ENCODE results near the gene SNAP47.

SNAP47 gene

GRCh38 chr1:227766015-227766634, 30.9 kb downstream of the SNAP47 start:
- TF ChIP-seq, protein P1, sequence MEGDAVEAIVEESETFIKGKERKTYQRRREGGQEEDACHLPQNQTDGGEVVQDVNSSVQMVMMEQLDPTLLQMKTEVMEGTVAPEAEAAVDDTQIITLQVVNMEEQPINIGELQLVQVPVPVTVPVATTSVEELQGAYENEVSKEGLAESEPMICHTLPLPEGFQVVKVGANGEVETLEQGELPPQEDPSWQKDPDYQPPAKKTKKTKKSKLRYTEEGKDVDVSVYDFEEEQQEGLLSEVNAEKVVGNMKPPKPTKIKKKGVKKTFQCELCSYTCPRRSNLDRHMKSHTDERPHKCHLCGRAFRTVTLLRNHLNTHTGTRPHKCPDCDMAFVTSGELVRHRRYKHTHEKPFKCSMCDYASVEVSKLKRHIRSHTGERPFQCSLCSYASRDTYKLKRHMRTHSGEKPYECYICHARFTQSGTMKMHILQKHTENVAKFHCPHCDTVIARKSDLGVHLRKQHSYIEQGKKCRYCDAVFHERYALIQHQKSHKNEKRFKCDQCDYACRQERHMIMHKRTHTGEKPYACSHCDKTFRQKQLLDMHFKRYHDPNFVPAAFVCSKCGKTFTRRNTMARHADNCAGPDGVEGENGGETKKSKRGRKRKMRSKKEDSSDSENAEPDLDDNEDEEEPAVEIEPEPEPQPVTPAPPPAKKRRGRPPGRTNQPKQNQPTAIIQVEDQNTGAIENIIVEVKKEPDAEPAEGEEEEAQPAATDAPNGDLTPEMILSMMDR (IDR thresholded peaks at IDR 0.05; ENCODE audit: low read depth, low read length, missing control alignments), result no peak
- DNase-seq (ENCODE audit: low read depth), result no peak
- no peak overlapping the region for H3K4me3 ChIP-seq (ENCODE audit: low read depth, low read length)

DNA sequence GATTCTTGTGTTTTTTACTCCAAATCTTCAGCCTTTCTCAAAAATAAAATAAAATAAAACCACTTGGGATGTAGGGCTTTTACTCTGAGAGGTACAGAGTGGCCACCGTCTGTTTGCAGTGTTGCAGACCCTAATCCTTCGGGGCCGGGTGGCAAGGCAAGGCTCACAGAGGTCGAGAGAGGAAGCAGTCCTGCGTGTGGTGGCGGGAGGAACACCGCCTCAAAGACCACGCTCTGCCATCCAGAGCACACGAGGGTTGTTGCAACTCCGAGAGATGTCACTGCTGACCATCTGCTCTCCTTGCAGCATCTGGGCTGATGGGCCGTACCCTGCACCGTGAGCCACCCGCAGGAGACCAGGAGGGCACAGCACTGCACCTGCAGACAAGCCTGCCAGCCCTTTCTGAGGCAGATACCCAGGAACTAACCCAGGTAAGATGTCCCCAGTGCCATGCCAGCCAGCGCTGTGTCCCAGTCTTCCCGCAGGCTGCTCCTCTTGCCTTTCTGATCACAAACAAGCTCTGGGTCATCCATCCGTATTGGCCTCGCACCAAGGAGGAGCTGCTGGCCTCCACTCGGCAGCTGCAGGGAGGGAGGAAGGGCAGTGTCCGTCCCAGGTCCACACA, 31.5 kb downstream of the SNAP47 start:
- no peak for DNase-seq (ENCODE audit: low read depth)
- TF ChIP-seq, protein P1 (IDR thresholded peaks at IDR 0.05; ENCODE audit: low read depth, low read length, missing control alignments), result no peak
- no peak overlapping the region for H3K4me3 ChIP-seq (ENCODE audit: low read depth, low read length)

DNA sequence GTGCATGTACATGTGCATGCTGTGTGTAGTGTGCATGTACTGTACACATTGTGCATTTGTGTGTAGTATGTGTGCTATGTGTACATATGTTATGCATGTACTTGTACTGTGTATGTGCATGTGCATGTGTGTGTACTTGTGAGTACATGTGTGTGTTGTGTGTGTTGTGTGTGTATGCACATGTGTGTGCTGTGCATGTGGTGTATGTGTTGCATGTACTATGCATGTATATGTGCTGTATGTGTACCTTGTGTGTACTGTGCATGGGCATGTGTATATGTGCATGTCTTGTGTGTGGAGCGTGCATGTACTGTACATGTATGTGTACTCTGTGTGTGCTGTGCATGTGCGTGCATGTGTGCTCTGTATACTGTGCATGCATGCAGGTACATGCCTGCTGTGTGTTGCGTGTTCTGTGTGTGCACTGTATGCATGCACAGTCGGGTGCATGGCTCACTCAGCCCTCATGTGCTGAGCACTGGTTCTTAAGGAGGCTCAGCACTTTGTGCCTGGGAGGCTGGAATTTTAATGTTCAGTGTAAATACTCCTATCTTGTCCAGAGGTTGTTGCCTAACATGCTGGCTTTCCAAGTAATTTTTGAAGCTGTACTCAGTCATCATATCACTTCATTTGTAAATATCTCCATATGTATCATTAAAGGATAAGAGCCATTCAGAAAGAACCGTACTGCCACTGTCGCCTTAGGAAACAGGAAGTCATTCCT, 32.3 kb downstream of the SNAP47 start:
- H3K4me3 ChIP-seq (ENCODE audit: low read depth, low read length), result no peak overlapping the region
- TF ChIP-seq, protein P1 (IDR thresholded peaks at IDR 0.05; ENCODE audit: low read depth, low read length, missing control alignments), result no peak

GRCh38 chr1:227768125-227768439, 32.8 kb downstream of the SNAP47 start:
- H3K4me3 ChIP-seq (ENCODE audit: low read depth, low read length), result no peak overlapping the region
- TF ChIP-seq, protein P1 (IDR thresholded peaks at IDR 0.05; ENCODE audit: low read depth, low read length, missing control alignments), result no peak
- no peak for DNase-seq (ENCODE audit: low read depth)

More for the DNA sequence above, 32.3 kb downstream of the SNAP47 start:
- DNase-seq (ENCODE audit: low read depth), result no peak

- H3K4me3 ChIP-seq (ENCODE audit: low read depth, low read length), result no peak overlapping the region
- DNase-seq (ENCODE audit: low read depth), result no peak
- TF ChIP-seq, protein P1 (IDR thresholded peaks at IDR 0.05; ENCODE audit: low read depth, low read length, missing control alignments), result no peak
Measured at GRCh38 chr1:227768640-227769039, 33.4 kb downstream of the SNAP47 start.

- TF ChIP-seq, protein P1 (IDR thresholded peaks at IDR 0.05; ENCODE audit: low read depth, low read length, missing control alignments), result no peak
- no peak overlapping the region for H3K4me3 ChIP-seq (ENCODE audit: low read depth, low read length)
- DNase-seq (ENCODE audit: low read depth), result no peak
Measured at GRCh38 chr1:227769047-227769935, 34.1 kb downstream of the SNAP47 start.

Measured in GM12864 (cell line).